Measurements from ENCODE around the gene MYBPHL. TPM values are rescaled to one million over a fixed set of nuclear protein-coding genes. Genes with fewer than 3 reads are reported as not detected.
A peak's percentile ranks its signal among the peaks of the same experiment; 100 is the strongest.

The MYBPHL gene
- total RNA-seq, 4 donors from 2014 or later, result 3.1 TPM; not detected in 3

DNA sequence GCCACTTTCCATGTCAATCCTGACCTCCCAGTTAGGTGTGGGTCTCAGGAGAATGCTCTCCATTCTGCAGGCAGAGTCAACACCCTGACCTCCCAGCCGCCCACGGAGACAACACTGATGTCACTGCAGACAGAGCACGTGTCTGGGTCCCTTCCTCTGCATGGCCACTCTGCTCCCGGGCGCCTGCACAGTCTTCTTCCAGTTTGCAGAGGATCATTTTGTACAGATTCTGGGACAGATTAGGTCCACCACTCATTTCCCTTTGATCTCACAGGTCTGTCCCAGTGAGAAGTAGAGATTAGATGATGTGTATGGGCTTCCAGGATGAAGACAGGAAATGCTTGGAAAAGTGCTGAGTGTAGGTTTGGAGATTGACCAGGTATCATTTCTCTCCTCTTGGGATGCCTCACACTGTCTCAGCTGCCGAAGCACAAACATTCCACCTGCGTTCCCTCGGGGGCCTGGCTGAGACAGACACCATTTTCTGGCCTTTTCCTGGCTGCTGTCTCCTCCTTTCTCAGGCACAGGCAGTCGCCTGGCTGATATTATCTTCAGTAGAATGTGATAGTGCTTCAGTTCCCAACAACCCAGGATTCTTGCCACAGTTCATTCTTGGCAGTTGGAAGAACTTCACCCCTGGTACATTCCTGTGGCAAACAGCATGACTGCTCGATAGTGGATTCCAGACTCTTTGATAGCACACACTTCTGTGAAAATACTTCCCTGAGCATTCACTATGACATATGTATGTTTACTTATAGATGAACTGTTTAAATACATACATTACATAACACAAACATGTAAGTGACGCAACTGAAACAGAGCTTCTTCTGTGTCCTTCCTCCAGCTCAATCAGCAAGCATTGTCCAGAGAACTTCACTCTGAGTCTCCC, 7.9 kb downstream of the MYBPHL start:
- intact Hi-C loops (cut with DNase I; ENCODE audit: low total_unique reads) (loop anchor here (2.0 kb wide), 1 partner anchor 14 kb away; no protein-coding TSS in a partner anchor), in situ Hi-C loops (cut with MboI; ENCODE audit: low sequenced_read_pairs in 4 of 4) (loop anchor here in 1 of 4 donors (25.0 kb wide), 1 partner anchor 238 kb away; the partner anchor contains the start of genes GNAI3 and GPR61)
- ATAC-seq (peak; percentile 40 to 43), DNase-seq (peak in 1 of 2 donors; percentile 43)
- Histone ChIP-seq H3K36me3 (no peaks in the 10 kb centered on the region), H3K4me1 (peaks cover 15 to 18% of the 10 kb centered on the region in 2 donors), H3K9me3 (no peaks in the 10 kb centered on the region), H3K4me3 (no peak overlapping the region), H3K27ac (peak overlapping the region; percentile 15 to 72 (median 42)), H3K27me3 (peaks cover 0 to 9% (median 0%) of the 10 kb centered on the region in 3 donors)
- TF ChIP-seq, protein P1, sequence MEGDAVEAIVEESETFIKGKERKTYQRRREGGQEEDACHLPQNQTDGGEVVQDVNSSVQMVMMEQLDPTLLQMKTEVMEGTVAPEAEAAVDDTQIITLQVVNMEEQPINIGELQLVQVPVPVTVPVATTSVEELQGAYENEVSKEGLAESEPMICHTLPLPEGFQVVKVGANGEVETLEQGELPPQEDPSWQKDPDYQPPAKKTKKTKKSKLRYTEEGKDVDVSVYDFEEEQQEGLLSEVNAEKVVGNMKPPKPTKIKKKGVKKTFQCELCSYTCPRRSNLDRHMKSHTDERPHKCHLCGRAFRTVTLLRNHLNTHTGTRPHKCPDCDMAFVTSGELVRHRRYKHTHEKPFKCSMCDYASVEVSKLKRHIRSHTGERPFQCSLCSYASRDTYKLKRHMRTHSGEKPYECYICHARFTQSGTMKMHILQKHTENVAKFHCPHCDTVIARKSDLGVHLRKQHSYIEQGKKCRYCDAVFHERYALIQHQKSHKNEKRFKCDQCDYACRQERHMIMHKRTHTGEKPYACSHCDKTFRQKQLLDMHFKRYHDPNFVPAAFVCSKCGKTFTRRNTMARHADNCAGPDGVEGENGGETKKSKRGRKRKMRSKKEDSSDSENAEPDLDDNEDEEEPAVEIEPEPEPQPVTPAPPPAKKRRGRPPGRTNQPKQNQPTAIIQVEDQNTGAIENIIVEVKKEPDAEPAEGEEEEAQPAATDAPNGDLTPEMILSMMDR (IDR thresholded peaks at IDR 0.05 in 4 of 5, conservative IDR thresholded peaks at IDR 0.05 in 1 of 5), result no peak
- TF ChIP-seq POLR2A (IDR thresholded peaks at IDR 0.05), result no peak

- in situ Hi-C loops (cut with MboI; ENCODE audit: low sequenced_read_pairs in 4 of 4) (loop anchor here in 1 of 4 donors (25.0 kb wide), 1 partner anchor 241 kb away; the partner anchor contains the start of genes GNAI3 and GPR61), intact Hi-C loops (cut with DNase I; ENCODE audit: low total_unique reads) (no loop called here)
- ATAC-seq (no peak), DNase-seq (no peak)
- Histone ChIP-seq H3K36me3 (no peaks in the 10 kb centered on the region), H3K4me3 (no peak overlapping the region), H3K27ac (no peak overlapping the region), H3K9me3 (no peaks in the 10 kb centered on the region), H3K27me3 (peaks cover 0 to 9% (median 0%) of the 10 kb centered on the region in 3 donors), H3K4me1 (peaks cover 15 to 18% of the 10 kb centered on the region in 2 donors)
- TF ChIP-seq POLR2A (IDR thresholded peaks at IDR 0.05), result no peak
- TF ChIP-seq, protein P1 (IDR thresholded peaks at IDR 0.05 in 4 of 5, conservative IDR thresholded peaks at IDR 0.05 in 1 of 5), result no peak
These were observed 10.0 kb downstream of the MYBPHL start for GRCh38 chr1:109296782-109297181.

DNA sequence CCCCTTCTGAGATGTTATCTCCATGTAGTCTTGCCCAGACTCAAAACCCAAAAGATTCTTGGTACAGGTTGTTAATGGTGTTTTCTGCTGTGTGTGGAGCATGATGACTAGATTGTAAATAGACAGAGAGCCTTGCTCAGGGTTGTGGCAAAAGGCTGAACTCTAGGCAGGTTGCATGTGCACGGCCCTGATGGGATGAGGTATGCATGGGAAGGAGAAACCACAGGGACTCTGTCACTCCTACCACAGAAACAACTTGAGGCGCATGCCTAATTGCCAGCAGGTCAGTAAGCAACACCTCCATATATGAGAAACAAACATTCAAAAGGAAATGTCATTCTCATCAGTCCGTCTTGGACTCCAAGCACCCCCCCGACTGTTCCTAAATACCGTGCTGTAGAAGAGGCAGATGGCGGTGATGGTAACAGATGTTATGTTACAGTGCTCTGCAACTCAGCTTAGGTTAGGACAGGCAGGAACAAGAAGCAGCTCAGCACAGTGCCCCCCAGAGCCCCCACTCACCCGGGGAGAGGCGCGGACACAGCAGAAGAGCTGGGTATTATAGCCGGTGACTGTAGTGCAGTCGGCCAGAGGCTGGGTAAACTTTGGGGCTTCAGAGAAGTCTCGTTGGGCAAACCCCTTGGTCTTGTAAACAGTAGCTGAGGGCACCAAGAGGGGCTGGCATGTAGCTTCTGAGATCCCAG, 10.9 kb downstream of the MYBPHL start:
- DNase-seq (no peak), ATAC-seq (no peak)
- in situ Hi-C loops (cut with MboI; ENCODE audit: low sequenced_read_pairs in 4 of 4), result loop anchor here in 1 of 4 donors (25.0 kb wide), 1 partner anchor 241 kb away; the partner anchor contains the start of genes GNAI3 and GPR61
- peaks cover 0 to 9% (median 0%) of the 10 kb centered on the region in 3 donors for H3K27me3 ChIP-seq
- no peak for TF ChIP-seq POLR2A (IDR thresholded peaks at IDR 0.05)
- TF ChIP-seq, protein P1 (IDR thresholded peaks at IDR 0.05 in 4 of 5, conservative IDR thresholded peaks at IDR 0.05 in 1 of 5), result no peak
- H3K27ac ChIP-seq, result no peak overlapping the region
- H3K36me3 ChIP-seq, result no peaks in the 10 kb centered on the region
- no peaks in the 10 kb centered on the region for H3K9me3 ChIP-seq
- H3K4me3 ChIP-seq, result no peak overlapping the region
- peaks cover 15 to 18% of the 10 kb centered on the region in 2 donors for H3K4me1 ChIP-seq
- intact Hi-C loops (cut with DNase I; ENCODE audit: low total_unique reads), result no loop called here

DNA sequence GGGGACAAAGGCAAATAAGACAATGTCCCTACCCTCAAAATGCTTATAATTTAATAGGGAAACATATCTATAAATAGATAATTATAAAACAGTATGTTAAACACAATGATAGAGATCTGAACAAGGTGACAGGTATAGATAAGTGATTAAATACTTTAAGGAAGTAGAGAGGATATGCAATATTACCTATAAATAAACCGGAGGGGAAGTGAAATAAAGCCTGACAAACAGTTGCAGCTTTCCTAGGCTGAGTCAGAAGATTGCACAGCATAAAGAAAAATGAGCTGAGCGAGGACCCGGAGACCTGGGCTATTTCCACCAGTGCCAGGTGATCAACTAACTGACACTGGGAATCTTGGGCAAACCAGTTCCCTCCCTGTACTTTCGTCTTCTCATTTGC, 12.3 kb downstream of the MYBPHL start:
- H3K27me3 ChIP-seq, result peaks cover 0 to 9% (median 0%) of the 10 kb centered on the region in 3 donors
- no peak overlapping the region for H3K4me3 ChIP-seq
- in situ Hi-C loops (cut with MboI; ENCODE audit: low sequenced_read_pairs in 4 of 4), result loop anchor here in 1 of 4 donors (25.0 kb wide), 1 partner anchor 243 kb away; the partner anchor contains the start of genes GNAI3 and GPR61
- H3K36me3 ChIP-seq, result no peaks in the 10 kb centered on the region
- intact Hi-C loops (cut with DNase I; ENCODE audit: low total_unique reads), result no loop called here
- DNase-seq (no peak), ATAC-seq (no peak)
- TF ChIP-seq POLR2A (IDR thresholded peaks at IDR 0.05), result no peak
- TF ChIP-seq, protein P1 (IDR thresholded peaks at IDR 0.05 in 4 of 5, conservative IDR thresholded peaks at IDR 0.05 in 1 of 5), result no peak
- H3K4me1 ChIP-seq, result peaks cover 9 to 12% of the 10 kb centered on the region in 2 donors
- H3K9me3 ChIP-seq, result no peaks in the 10 kb centered on the region
- H3K27ac ChIP-seq, result no peak overlapping the region
